HL-60 (cell line): Measurements from ENCODE around the gene CPT2.

ENCODE experiments used
- DNase-seq, 2 experiments: peaks; one replicate each; pipeline ENCODE4 v3.0.0-alpha.2; 2010 to 2020; ENCODE audit warnings: low read depth in 1 of 2, low spot score in 1 of 2
- H3K27ac ChIP-seq: fragments of 250-450 bp; sonication (Bioruptor Pico); replicated peaks from 2 replicates; pipeline ENCODE4 v1.5.1; 2020; ENCODE audit warnings: mild to moderate bottlenecking, moderate library complexity
- H3K27me3 ChIP-seq: fragments of 250-450 bp; sonication (Bioruptor Pico); 2 replicates; pipeline ENCODE4 v1.5.1; 2021; ENCODE audit warnings: mild to moderate bottlenecking, moderate library complexity; ENCODE audit not compliant: insufficient read depth, poor library complexity, severe bottlenecking
- H3K4me3 ChIP-seq: replicated peaks from 2 replicates; pipeline ENCODE4 v1.5.1; 2011; ENCODE audit warnings: mild to moderate bottlenecking, control low read depth, low read length; ENCODE audit not compliant: insufficient read depth
- CTCF ChIP-seq: IDR thresholded peaks from one replicate; pipeline ENCODE4 v1.5.1; 2011; ENCODE audit warnings: low read length, control low read depth, inconsistent platforms; ENCODE audit not compliant: insufficient read depth
- GABPA ChIP-seq: IDR thresholded peaks from 2 replicates; pipeline ENCODE4 v1.6.1; 2012; ENCODE audit warnings: low read depth
- POLR2AphosphoS5 ChIP-seq: IDR thresholded peaks from 2 replicates; pipeline ENCODE4 v1.6.1; 2012; ENCODE audit warnings: low read depth
- SPI1 ChIP-seq: IDR thresholded peaks from 2 replicates; pipeline ENCODE4 v1.6.1; 2012; ENCODE audit warnings: low read depth, mild to moderate bottlenecking, borderline replicate concordance
- TF ChIP-seq, protein P1 (sequence below): IDR thresholded peaks from 2 replicates; pipeline ENCODE4 v1.6.1; 2012; ENCODE audit warnings: low read depth; ENCODE audit not compliant: insufficient replicate concordance

Gene CPT2

GRCh38 chr1:53210352-53210751 lies 13.7 kb downstream of the CPT2 start:
- no peak overlapping the region for H3K4me3 ChIP-seq
- no peak for DNase-seq
- H3K27me3 ChIP-seq: no peaks in the 10 kb centered on the region
- H3K27ac ChIP-seq: no peak overlapping the region
- TF ChIP-seq, protein P1, sequence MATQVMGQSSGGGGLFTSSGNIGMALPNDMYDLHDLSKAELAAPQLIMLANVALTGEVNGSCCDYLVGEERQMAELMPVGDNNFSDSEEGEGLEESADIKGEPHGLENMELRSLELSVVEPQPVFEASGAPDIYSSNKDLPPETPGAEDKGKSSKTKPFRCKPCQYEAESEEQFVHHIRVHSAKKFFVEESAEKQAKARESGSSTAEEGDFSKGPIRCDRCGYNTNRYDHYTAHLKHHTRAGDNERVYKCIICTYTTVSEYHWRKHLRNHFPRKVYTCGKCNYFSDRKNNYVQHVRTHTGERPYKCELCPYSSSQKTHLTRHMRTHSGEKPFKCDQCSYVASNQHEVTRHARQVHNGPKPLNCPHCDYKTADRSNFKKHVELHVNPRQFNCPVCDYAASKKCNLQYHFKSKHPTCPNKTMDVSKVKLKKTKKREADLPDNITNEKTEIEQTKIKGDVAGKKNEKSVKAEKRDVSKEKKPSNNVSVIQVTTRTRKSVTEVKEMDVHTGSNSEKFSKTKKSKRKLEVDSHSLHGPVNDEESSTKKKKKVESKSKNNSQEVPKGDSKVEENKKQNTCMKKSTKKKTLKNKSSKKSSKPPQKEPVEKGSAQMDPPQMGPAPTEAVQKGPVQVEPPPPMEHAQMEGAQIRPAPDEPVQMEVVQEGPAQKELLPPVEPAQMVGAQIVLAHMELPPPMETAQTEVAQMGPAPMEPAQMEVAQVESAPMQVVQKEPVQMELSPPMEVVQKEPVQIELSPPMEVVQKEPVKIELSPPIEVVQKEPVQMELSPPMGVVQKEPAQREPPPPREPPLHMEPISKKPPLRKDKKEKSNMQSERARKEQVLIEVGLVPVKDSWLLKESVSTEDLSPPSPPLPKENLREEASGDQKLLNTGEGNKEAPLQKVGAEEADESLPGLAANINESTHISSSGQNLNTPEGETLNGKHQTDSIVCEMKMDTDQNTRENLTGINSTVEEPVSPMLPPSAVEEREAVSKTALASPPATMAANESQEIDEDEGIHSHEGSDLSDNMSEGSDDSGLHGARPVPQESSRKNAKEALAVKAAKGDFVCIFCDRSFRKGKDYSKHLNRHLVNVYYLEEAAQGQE: no peak
- TF ChIP-seq GABPA (no peak), SPI1 (no peak), CTCF (no peak), POLR2AphosphoS5 (no peak)

DNA sequence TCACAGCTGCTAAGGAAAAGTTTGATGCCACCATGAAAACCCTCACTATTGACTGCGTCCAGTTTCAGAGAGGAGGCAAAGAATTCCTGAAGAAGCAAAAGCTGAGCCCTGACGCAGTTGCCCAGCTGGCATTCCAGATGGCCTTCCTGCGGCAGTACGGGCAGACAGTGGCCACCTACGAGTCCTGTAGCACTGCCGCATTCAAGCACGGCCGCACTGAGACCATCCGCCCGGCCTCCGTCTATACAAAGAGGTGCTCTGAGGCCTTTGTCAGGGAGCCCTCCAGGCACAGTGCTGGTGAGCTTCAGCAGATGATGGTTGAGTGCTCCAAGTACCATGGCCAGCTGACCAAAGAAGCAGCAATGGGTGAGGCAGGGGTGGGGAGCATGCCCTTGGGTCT lies 14.3 kb downstream of the CPT2 start:
- TF ChIP-seq CTCF (no peak), GABPA (no peak), POLR2AphosphoS5 (no peak), SPI1 (no peak)
- TF ChIP-seq, protein P1: no peak
- no peak for DNase-seq
- no peaks in the 10 kb centered on the region for H3K27me3 ChIP-seq
- no peak overlapping the region for H3K4me3 ChIP-seq
- no peak overlapping the region for H3K27ac ChIP-seq

DNA sequence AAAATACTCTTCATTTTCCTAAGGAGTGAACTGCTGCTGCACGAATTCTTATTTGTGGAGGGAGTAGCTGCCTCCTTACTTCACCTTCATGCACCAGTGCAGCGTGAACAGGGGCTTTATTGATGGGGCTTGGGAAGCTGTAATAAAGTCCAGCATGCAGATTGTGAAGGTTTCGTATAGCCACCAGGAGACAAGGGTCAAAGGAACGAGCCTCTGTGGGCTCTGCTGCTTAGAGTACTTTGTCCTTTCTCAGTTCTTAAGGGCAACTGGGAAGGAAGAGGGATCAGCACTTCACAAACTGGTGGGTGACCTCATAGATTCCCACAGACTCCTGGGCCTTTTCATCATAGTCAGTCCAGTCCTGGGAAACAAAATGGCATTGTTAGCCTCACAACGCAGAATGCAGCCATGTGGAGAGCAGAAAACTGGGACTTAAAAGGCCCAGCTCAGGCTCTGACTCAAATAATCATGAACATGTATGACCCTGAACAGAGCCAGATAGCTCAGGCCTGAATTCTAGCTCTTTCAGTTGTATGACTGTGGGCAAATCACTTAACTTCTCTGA lies 17.8 kb downstream of the CPT2 start:
- DNase-seq: no peak
- TF ChIP-seq POLR2AphosphoS5 (no peak), CTCF (no peak), SPI1 (no peak), GABPA (no peak)
- TF ChIP-seq, protein P1: no peak
- H3K27me3 ChIP-seq: no peaks in the 10 kb centered on the region
- H3K4me3 ChIP-seq: no peak overlapping the region
- no peak overlapping the region for H3K27ac ChIP-seq
